NCI-H526 (cell line): ENCODE measurements around the gene TNS3.

Experiments used
- DNase-seq, 2 experiments: peaks; one replicate each; lab custom pipeline; 2025; lab: John Stamatoyannopoulos, UW

The TNS3 gene

GRCh38 chr7:47303695-47304453, 278.0 kb downstream of the TNS3 start:
- DNase-seq = no peak

- DNase-seq = no peak
These were observed 278.8 kb downstream of the TNS3 start for GRCh38 chr7:47303014-47303694.

GRCh38 chr7:47302560-47302959, 279.4 kb downstream of the TNS3 start:
- DNase-seq = no peak

- no peak for DNase-seq
These were observed 280.1 kb downstream of the TNS3 start for GRCh38 chr7:47301657-47302295.

GRCh38 chr7:47301105-47301477, 280.8 kb downstream of the TNS3 start:
- DNase-seq = no peak

GRCh38 chr7:47300472-47301104, 281.3 kb downstream of the TNS3 start:
- DNase-seq = no peak

- no peak for DNase-seq
These were observed 282.4 kb downstream of the TNS3 start for GRCh38 chr7:47299496-47299895.

- no peak for DNase-seq
These were observed 283.3 kb downstream of the TNS3 start for GRCh38 chr7:47298636-47299035.

- DNase-seq = no peak
These were observed 284.8 kb downstream of the TNS3 start for GRCh38 chr7:47297120-47297519.

- no peak for DNase-seq
These were observed 286.3 kb downstream of the TNS3 start for GRCh38 chr7:47295606-47296005.

- DNase-seq = no peak
These were observed 287.2 kb downstream of the TNS3 start for GRCh38 chr7:47294556-47295222.

GRCh38 chr7:47293884-47294555, 287.9 kb downstream of the TNS3 start:
- DNase-seq = no peak

- no peak for DNase-seq
These were observed 289.0 kb downstream of the TNS3 start for GRCh38 chr7:47292832-47293309.

- no peak for DNase-seq
These were observed 290.3 kb downstream of the TNS3 start for GRCh38 chr7:47291461-47292081.

- no peak for DNase-seq
These were observed 291.0 kb downstream of the TNS3 start for GRCh38 chr7:47290867-47291266.

GRCh38 chr7:47290466-47290865, 291.4 kb downstream of the TNS3 start:
- no peak for DNase-seq

GRCh38 chr7:47288060-47288459, 293.9 kb downstream of the TNS3 start:
- DNase-seq = no peak

- no peak for DNase-seq
These were observed 295.9 kb downstream of the TNS3 start for GRCh38 chr7:47285860-47286491.

GRCh38 chr7:47284691-47285635, 296.9 kb downstream of the TNS3 start:
- no peak for DNase-seq
